GM18909 (cell line): Measurements from ENCODE around the gene ADAMTS12.

Experiments used
- ATAC-seq: cut with Tn5 transposase; IDR thresholded peaks from one replicate; pipeline ENCODE4 v1.9.1; 2021; ENCODE audit warnings: mild to moderate bottlenecking; ENCODE audit not compliant: unreplicated experiment, poor library complexity

Gene ADAMTS12

DNA sequence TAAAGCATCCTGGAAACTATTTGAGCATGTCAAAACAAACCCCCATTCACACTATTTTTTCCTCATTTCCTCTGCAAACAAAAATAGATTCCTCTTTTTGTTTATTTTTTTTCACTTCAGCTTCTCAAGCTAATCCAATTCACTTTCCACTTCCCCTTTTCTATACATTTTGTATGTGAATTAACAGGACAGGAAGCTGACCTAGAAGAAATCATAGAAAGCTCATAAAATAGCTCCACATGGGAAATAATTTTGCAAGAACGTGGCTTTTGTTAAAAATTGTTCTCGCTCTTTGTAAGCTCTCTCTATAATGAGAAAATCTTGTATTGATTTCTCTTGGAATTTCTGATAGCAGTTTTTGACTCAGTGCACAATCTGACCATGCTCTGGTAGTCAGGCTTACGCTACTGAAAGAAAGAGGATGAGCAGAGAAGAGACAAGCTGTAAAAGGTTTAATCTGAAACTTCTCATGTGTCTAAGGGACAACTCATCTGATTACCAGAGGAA lies 215.8 kb downstream of the ADAMTS12 start:
- peak; percentile 76 for ATAC-seq

DNA sequence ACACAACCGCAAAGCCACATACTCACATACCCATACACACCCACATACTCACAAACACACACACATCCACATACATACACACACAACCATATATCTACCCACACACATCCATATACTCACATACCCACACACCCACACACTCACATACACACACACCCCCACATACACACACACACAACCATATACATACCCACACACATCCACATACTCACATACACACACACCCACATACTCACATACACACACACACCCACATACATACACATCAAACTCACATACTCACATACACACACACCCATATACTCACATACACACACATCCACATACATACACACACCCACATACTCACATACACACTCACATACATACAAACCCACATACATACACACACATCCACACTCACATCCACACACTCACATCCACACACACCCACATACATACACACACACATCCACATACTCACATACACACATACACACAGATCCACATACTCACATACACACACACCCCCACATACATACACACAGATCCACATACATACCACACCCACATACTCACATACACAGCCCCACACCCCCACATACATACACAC lies 220.0 kb downstream of the ADAMTS12 start:
- no peak for ATAC-seq

DNA sequence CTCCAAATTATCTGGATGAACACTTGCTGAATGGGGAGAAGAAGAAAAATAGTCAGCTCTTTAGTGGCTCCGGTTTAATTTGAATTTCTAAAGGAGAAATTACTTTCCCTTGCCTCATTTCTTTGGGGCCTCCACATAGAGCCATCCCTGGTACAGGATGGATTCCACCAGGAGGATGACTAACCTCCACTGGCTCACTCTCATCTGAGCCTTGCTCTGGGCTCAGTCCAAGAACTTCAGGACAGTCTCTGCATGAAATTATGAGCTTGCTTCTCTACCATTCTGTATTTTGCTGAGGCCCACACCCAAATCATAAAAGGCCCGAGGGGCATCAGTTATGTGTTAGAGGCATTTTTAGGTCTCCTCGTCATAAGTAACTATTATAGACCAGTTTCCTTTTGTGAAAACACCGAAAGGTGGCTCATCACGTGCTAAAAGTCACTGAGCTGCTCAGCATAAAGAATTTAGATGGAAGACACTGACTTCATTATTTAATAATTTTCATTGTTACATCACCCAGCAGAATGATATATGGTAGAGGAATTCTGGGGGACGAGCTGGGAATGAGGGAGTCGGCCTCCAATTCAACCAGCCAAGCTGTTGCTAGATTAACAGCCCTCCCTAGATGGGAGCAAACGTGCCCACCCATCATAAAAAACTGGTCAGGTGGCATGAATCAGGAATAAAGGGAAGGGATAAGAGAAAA lies 228.9 kb downstream of the ADAMTS12 start:
- no peak for ATAC-seq

DNA sequence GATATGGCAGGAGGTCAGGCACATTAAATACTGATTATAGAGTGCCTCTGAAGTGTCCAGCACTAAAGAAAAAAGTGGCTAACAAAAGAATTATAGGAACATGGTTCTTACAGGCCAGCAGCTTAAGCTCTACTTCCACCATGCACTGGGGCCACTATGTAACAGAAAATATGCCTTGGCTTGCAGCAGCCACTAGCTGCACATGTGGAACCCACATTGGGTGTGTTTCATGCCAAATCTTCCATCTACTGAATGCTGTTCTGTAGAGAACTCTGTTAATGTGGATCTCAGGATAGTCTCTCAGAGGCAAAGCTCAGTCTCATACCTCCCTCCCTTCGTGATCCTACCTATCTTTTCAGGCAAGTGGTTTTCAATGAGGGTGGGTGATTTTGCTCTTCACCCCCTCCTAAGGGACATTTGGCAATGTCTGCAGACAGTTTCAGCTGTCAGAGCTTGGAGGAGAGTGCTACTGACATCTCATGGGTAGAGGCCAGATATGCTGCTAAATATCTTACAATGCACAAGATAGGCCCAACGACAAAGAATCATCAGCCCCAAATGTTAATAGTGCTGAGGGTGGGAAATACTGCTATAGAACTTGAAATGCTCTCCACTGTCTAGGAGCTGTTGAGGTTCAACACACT lies 232.1 kb downstream of the ADAMTS12 start:
- ATAC-seq, result no peak

DNA sequence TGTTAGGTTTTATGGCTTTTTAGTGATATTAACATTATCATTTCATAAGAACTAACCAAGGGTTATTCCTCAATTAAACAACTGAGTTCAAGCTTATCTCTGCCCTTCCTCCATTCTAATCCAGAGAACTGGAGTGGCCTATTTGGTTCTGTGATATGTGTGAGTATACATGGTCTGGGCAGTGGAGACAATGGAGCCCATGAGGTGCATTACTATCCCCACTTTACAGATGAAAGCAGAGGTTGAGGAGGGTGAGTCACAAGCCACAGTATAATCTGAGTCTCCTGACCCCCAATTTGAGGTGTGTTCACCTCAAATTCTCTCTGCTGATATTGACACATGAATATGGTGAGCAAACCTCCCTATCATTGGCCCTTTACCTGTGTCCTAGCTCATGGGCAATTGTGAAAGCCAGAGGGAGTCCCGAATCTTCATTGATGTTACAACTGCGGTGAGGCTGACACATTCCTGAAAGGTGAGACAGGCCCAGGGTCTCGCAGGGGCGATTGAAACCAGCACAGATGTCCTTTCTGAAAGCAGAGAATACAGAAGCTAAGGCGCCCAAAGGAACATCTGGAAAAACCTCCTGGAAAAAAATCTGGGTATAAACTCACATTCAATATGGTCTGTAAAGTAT lies 233.9 kb downstream of the ADAMTS12 start:
- ATAC-seq, result no peak

DNA sequence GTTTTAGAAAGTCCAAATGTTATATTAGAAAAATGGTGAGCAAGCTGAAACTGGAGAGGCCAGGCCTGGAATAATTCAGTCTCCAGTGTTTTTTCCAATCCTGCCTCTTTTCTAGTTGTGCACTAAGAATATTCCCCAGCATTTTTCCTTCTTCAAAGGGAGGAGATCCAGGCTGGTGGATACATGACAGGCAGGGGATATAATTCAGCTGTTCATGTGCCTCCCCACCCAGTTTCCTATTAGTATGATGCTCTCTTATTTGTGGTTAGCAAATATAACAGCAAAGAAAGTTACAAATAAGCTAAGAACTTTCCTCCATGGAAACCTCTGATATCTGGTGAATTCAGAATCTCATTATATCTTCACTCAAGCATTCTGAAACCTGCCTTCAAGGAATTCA lies 234.6 kb downstream of the ADAMTS12 start:
- ATAC-seq, result no peak

DNA sequence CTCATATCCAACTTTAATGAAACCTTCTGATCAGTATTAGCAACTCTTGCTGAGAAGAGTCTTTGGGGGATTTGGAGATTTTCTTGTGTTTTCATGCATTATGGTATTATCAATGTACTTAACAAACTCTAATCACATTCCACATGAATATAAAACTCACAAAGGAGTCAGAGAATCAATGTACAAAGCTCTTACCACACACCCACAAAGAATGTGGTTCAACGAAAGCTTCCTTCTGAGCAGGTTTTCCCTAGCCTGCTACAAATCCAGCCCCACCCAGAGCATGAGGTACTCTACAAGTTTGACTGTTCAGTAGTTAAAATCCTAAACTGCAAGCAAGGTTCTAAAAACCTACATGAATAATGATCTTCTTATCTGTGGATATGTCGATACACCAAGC lies 240.9 kb downstream of the ADAMTS12 start:
- ATAC-seq, result no peak

DNA sequence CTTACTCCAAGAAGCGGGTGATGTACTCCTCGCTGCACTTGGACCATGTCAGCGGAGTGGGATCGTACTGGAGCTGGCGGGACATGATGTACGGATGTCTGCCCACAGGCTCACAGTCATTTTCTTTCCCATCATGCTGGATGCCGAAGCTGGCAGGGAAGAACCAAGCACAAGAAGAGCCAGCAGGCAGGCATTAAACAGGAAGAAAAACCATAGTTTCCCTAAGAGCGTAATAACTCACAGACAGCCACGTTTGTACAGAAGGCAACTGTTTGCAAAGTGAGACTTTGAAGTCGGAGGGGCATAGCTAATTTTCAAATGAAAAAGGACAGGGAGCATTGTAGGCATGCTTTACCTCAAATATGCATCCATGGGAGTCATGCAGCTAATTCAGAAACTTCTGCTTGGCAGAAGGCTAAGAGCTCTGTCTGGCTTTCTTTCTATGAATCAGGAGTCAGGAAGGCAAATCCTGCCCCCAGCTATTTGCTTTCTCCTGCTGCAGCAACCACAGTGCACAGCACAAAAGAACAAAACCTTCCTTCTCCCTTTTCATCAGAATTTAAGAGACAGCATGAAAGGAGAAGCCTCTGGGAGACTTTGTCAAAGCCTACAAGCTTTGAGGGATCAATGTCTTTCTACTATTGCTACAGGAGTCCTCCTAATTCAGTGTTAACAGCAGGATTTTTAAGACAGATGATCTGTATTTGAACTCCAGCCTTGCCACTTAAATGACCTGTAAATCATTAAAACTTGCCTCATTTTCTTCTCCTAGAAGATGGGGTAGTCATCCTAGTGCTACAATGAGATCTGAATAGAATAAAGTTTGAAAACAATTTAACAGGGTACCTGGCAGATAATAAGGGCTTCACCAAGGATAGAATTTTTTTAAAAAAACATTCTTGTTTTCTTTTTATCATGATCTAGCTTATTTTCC lies 242.0 kb downstream of the ADAMTS12 start:
- no peak for ATAC-seq

DNA sequence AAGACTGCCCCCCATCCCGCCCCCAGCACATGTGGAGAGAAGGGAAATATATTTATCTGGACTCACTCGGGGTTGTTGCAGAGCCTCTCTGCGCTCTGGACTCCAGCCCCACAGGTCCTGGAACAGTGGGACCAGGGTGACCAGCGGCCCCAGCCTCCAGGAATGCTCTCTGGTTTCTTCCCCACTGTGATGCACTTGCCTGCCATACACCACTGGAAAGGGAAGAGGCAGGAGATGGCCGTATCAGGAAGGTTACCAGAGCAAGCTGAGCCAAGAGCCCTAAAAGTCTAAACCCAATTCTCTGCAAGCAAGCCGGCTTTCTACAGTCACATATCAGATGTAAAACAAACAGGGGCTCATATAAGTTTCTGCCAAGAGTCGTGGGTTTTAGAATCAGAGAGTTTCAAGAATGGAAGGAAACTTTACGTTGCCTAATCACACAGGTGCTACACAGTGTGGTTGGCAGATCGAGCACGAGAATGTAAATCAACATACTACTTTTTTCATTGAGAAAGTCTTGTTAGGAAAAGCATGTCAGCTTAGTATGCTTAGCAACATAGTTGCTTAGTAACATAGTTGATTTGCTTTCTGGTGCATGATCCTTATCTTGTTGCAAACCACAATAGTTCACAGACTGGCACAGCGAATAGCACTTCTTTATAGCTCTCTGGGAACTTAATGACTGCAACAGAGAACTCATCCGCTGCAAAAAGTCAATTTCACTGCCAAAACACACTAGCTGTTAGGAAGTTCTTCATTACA lies 249.9 kb downstream of the ADAMTS12 start:
- peak; percentile 64 for ATAC-seq

DNA sequence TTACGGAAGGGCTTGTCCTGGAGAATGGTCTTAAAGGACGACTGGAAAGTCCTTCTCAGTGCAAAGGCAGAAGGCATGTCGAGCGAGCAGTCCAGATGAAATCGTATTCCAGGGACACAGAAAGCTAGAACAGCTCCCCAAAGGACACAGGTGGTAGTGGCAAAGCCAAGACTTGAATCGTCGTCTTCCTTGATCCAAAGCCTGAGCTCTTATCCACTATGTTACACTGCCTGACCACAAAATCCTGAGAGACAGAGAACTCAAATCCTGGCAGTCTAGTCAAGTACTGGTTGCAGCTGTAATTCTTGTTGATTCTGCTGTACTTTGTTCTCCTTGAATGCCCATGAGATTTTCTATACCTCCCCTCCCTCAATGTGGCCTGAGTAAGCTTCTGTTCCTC lies 252.3 kb downstream of the ADAMTS12 start:
- no peak for ATAC-seq

DNA sequence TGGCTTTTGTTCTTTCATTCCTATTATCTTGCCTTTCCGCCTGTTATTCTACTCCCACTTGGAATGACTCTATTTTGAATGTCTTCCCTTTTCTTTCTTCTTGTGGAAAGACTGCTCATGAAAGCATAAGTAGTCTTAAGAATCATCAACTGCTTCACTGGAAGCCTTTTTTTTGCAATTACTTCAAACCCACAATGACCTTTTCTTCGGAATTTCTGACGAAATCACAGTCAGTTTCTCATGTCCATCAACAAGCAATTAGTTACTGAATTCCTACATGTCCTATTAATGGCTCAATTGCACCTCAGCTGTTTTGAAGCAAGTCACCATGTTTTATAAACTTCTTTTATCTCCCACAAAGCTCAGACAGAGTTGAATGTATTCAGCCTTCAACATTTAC lies 254.8 kb downstream of the ADAMTS12 start:
- no peak for ATAC-seq

DNA sequence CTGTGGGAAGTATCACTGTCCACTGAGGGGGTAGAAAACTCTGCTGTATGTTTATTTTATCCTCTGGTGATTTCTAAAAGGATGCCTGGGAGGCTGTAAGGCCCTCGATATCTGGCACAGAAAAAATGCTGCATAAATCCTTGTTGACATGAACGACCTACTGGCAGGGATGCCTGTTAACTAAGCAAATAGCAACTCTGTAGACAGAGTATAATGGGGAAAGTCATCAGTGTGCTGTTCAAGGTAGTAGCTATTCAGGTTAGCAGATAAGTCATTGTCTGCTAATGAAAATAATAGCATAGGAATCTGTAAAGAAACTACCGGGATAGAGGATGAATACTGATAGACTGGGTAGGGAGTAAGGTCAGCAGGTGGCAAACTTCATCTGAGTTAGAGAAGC lies 256.2 kb downstream of the ADAMTS12 start:
- no peak for ATAC-seq

DNA sequence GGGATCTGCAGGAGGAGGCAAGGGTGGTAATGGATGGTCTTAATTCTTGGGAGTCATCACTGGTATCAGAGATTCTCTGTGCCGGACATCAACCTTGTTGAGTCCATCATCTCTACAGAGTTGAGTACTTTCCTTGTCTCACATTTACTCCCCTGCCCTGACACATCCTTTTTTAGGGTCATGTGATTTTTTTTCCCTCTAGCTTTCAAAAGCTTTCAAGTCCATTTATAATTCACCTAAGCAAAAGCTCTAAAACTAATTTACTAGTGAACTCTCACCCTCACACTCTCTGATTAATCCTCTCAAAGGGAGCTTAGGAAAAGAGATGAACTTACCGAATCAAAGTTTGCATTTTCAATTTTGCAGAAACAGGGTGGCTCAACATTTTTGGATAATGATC lies 258.1 kb downstream of the ADAMTS12 start:
- ATAC-seq, result no peak

DNA sequence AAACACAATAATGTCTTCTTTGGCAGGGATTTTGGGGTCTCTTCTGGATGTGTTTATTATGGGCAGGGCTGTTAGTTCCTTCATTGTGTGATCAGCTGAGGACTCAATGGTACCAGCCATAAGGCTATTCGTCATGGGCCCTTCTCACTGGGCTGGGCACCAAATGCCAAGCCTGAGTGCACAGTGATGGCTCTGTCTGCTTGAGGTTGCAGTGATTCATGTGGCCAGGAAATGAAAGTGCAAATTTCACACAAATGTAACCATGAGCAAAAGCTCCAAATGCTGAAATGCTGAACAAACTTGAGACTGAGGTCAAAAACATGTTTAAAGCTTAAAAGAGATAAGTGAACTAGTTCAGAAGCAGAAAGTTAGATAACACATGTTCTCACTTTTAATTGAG lies 260.0 kb downstream of the ADAMTS12 start:
- ATAC-seq, result peak; percentile 95

DNA sequence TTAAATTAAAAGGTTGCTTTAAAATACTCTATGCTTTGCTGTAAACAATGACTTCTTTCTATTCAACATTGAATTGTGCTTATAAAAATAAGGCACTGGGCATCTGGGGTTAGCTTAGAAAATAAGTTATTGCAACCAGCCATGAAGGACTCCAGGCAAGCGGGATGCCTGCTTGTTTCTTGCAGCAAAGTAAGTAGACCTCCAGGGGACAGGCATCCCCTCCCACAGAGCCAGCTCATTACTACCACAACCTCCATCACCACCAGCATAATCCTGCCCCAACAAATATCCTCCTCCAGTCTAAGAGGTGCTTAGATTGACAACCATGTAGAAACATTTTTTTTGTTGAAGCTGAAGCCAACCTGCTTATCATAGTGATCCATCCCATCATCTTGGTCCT lies 260.7 kb downstream of the ADAMTS12 start:
- ATAC-seq, result no peak

DNA sequence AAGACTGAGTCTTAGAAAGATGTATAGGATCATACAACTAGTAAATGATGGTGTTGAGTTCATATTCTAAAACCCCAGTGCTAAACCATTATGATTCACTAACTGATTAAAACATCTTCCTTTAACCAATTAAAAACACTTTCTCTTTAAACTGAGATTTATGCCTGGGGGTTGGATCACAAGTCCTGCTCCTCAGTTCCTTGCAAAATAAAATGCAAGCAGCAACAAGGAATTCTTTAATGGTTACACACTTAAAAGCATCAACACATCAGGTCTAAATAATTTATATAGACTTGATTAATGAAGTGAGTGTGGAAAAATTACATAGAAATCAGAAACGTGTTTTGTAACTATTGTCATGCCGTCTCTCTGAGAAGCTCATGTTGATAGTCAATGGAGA lies 261.8 kb downstream of the ADAMTS12 start:
- no peak for ATAC-seq

DNA sequence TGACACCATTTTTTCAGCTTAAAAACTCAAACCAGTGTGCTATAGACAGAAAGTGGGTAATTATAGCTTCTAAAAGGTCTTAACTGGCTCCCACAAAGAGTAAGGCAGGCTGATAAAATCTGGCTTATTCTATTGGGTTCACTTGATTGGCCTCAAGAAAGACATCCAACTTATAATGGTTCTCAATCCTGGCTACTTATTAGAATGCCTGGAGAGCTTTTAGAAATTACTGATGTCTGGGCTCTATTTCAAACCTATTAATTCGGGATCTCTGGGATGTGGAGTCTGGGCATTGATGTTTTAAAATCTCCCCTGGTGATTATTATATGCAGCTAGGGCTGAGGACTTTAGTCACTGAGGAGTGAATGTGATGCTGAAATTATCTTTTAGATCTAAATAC lies 263.0 kb downstream of the ADAMTS12 start:
- no peak for ATAC-seq

DNA sequence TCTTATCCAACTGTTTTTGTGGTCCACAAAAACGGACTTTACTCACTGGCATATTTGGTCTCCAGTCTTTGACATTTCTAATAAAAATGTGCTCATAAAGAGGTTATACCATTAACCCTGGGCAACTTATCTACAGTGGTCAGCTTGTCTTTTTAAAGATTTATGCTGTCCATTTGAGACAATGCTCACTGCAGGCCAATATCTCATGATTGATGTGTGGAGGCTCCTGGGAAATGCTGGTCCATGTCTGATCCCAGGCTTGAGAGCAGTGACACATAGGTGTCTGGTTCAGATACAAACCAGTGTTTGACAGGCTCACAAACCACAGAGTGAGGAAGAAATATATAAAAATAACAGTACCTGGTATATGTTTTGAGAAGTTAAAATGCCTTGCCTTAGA lies 270.3 kb downstream of the ADAMTS12 start:
- ATAC-seq, result no peak

DNA sequence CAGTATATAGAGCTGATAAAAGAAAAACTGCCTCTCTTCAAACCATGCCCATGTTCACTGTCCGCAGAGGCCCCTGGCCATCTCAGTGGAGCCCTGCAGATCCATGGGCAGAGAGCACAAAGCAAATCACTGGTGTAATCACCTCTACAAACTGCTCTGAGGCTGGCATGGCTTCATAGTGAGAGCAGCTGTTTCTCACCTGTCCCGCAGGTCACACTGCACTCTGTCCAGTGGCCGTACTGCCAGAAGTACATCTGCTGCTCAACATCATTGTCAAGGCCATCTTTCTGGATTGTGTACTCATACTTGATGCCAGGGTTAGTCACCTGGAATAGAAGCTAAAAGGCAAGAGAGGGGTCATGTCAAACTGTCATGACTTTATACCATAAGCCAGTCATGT lies 277.8 kb downstream of the ADAMTS12 start:
- ATAC-seq, result no peak
